HG03175 (cell line): ENCODE measurements around the gene TMEM181.
"Not testable (repeated sequence)": the region's sequence is repeated elsewhere in the genome, so short reads cannot be mapped to it uniquely, and the experiment has no call there.

ENCODE experiments used
- ATAC-seq: cut with Tn5 transposase; IDR thresholded peaks from one replicate; pipeline ENCODE4 v1.9.1; 2021; ENCODE audit warnings: mild to moderate bottlenecking, moderate library complexity; ENCODE audit not compliant: unreplicated experiment

TMEM181 gene

DNA sequence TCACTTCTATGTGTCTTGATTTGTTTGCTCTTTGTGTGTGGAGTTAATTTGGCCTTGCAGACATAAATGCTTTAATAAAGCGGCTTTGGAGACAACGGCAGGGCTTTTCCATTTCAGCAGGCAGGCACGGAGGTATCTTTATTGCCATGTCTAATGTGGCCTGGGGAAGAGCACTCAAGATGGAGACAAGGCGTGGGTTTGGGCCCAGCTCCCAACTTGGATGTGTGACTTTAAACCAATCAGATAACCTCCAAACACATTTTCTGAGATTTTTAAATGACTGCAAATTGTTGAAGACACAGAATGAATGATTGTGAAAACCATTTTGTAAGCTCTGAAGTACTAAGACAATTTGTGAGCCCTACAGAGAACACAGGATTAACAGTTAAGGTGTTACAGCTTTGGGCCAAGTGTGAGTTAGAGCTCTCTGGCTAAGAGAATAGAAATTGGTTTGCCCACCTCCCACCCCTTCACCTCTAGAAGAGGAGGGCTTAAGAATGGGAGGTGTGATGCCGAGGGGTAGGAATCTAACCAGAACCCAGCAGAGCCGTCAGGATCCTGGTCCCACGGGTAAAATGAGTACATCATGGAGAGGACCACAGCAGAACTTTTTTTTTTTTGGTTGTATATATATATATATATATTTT, 75.7 kb downstream of the TMEM181 start:
- no peak for ATAC-seq

DNA sequence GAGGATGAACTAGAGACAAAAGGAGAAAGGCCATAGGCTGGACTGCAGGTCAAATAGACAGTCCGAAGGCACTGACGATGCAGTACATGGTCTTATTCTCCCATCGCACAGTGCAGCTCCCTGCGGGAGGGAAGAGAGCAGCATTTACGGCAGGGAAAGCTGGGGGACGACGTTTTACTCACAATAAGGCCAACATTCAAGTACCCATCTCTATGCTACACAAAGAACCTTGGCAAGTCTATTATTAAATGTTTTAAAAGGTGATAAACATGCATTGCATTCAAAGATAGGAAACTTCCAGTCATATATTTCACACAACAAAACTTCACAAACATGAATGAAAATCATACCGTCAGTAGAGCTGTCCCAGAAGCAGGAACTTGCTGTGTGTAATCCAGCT, 76.9 kb downstream of the TMEM181 start:
- ATAC-seq = no peak

DNA sequence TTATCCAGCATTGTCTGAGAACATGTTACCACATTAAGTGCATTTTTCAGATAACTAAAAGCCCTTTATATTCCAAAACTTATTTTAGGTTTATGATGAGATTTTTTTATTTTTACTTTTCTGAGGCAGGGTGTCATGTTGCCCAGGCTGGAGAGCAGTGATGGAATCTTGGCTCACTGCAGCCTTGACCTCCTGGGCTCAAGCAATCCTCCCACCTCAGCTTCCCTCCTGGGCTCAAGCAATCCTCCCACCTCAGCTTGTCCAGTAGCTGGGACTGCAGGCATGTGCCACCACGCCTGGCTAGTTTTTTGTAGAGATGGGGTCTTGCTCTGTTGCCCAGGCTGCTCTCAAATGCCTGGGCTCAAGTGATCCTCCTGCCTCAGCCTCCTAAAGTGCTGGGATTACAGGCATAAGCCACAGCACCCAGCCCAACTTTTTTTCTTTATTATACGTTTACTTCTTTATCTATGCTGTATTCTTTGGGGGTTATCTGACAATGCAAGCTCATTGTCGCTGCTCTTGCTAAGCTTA, 78.5 kb downstream of the TMEM181 start:
- ATAC-seq = no peak

DNA sequence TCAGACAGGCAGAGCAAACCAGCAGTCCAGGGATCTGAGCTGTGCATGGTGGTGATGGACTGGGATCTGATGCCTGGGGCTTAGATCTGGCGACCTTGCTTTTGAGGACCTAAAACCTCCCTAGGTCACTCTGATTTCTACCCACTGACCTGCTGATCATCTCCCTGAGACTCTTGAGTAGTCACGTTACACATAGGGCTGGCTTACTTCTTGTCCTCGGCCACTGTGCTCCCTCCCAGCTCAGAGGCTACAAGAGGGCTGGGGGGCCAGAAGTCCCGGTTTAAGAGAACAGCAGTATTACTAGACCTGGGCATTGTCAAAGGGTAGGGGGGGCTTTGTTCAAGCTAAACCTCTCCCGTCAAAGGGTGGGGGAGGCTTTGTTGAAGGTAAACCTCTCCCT, 79.2 kb downstream of the TMEM181 start:
- ATAC-seq = no peak

DNA sequence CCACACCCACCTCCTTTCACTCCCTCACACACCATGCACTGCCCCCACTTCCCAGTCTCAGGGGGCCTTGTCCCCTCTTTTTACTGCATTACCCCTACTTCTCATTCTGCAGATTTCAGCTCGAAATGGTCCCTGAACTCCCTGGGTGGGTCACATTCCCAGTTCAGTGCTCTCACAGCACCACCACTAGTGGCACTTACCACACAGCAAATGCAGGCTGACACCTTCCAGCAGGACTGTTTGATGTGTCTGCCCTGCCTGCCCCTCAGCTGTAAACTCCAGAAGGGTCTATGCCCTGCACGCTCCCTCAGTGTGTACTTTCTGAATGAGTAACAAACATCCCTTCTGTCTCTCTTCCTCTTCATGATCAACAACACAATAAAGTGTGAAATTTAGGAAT, 80.6 kb downstream of the TMEM181 start:
- no peak for ATAC-seq

DNA sequence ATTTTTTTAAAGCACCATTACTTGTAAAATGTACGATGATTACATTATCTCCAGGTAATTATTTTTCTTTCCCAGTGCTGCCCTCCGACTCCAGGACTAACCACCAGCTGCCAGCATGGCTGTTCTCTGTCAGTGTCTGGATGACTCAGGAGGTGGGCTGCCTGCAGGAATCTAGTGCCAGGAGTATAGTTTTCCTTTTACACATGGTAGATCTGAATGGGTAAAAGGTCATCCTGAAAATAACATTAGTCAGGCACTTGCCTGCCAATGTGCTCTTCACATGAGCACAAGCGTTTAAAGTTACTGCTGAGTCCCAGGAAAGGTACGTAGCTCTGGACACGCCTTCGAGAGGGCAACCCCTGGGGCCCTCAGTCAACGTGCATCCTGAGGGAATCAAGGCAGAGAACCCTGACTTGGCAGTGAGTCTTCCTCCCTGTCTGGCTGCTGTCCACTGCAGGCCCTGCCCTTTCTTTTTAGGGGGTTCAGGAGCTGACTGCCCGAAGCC, 82.3 kb downstream of the TMEM181 start:
- ATAC-seq = no peak

DNA sequence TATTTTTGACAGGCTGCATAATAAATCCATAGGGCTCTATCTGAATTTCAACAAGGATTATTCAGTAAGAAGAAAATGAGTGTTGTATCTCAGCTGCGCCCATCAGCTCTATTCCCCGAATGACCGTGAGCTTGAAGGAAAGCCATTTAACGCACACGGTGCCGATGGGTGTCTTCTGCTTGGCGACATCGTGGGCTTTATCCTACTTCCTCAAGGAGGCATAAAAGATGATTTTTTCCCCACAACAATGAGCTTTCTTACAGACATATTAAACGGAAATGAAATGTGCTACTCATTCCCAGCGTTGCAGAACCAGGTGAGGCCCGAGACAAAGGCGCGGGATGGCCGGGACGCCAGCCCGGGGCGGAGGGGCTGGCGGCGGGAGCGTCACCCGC, 83.9 kb downstream of the TMEM181 start:
- no peak for ATAC-seq

DNA sequence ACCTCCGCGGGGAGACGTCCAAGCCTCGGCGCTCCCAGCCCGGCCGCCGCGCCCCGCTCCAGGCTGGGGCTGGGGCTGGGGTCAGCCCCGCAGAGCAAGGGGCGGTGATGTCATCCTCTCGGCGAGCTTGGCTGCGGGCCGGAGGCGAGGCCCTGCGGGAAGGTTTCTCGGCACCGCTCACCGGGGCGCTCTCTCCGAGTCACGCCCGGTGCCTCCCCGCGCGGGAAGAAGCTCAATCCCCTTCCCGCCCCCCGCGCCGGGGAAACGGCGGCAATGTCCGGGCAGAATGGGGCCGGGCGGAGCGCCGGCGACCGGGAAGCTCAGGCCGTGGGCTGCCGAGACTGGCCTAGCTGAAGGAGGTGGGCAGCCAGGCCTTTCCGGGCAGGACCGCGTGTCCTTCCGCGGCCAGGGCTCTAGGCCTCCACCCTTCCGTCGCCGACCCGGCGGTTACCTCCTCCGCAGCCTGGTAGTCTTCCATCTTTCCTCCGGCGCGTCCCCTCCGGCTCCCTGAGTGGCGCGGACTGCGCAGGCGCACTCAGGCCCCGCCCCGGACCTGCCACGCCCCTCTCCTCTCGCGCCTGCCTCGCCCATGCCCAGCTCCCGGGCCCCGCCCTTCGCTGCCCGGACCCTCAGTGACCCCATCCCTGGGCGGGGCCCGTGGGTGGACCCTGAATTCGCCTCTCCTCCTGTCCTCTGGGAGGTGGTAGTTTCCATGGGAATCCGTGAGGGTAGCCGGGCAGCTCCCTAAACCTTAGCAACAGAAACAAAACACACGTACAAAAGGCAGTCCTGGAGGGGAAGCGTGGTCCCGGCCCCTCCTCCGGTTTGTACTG, 84.6 kb downstream of the TMEM181 start, which contains the start of gene DYNLT1:
Gene DYNLT1 (minus strand): TSS at position 513 of the 833 bp plus-strand sequence. CDS start 35 bp downstream, at position 478.
- peak; percentile 54 for ATAC-seq

DNA sequence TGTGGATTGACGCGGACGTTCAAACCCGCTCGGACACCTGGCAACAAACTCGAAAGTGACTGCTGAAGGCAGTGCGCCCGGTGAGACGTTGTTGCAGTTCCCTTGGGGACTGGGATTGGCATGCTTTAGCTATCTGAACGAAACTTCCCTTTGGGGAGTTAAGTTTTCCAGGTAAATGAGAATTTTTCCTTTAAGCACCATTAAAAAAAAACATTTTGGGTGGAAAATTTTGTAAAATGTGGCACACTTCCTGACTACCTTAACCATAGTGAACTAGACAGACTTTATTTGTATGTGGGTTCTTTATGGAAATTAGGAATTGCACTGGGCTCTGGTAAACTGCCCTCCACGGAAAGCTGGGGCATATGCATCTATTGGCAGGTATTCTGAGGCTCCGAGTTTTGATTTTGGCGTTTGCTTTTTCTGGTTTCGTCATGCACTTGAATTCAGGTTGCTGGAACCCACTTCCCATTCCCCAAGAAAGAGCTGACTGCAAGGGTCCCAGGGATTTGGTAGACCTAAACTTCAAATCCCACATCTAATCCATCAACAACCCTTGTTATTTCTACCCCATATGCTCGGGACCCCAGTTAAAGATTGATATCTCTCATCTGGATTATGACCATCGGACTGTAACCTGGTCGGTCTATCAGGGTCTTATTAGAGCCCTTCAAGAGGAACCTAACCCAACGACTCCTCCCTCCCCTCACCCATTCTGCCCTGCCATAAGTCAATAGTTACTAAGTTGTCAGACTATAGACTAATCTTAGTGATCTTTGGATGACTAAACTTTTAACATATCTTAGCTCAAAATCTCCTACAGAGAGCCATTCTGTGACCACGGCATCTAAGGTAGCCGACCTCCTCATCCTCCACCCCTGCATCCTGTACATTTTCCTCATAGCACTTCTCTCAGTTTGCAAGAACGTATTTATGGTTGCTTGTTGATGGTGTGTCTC, 85.5 kb downstream of the TMEM181 start:
- ATAC-seq = no peak

DNA sequence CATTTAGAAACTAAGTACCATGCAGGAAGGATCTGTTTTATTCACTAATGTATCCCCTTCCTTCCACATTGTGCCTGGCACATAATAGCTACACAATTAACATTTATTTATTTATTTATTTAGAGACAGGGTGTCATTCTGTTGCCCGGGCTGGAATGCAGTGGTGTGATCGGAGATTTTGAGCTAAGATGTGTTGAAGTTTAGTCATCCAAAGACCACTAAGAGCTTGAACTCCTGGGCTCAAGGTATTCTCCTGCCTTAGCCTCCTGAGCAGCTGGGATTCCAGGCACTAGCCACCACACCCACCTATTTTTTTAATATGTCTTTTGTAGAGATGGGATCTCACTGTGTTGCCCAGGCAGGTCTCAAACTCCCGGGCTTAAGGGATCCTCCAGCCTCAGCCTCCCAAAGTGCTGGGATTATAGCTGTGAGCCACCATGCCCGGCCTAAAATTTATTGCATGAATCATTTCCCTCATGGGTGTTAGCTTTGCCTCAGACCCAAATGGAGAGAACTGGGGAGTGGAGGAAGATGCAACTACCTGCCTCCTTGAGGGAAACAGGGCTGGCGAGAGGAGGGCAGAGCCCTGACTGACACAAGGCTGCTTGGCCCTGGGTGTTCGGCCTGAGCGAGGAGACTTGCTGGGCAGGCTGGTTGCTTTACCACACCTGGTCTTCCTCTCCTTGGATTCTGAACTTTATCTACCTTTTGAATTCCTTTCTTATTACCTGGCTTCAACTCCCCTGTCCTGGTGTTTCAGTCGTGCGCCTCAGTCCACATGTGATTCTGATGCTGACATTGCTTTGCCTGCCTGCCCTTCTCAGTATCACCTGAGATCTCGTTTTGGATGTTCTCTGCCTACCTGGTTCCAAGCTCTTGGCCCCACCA, 86.4 kb downstream of the TMEM181 start:
- no peak for ATAC-seq

DNA sequence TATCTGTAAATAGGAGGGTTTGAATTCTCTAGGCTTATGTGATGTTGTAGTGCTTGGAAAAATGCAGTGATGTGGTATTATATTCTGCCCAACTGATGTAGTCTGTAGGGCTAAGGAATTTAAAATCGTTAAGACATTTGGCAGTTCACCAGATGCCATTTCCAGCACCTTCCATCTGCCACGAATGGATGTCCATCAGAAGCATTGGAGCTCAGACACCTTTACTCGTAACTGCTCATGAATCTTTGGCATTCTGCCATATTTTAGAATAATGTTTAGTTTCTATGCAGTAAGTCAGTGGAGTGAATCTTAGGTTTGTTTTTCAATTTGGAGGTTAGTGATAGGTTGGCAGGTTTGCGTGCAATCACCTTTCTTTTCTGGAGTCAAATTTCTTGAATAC, 87.6 kb downstream of the TMEM181 start:
- ATAC-seq = no peak

DNA sequence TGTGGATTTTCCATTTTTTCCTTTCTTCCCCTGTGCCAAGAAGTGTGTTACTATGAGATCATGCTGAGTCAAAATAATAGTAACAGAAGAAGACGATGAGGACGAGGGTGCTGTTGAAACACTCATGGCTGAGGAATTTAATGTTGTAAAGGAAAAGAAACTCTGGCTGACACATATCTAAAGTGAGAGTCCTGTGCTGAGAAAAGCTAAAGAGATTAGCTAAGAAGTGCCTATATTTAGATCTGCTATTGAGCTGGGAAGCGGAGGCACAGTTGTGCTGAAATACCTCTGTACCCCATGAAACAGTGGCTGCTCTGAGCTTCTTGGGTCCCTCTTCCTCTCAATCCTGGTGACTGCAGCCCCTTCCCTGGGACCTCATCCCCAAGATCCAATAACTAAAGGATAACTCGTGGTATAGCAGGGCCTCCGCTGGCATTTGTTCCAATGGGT, 88.8 kb downstream of the TMEM181 start:
- peak; percentile 35 for ATAC-seq

DNA sequence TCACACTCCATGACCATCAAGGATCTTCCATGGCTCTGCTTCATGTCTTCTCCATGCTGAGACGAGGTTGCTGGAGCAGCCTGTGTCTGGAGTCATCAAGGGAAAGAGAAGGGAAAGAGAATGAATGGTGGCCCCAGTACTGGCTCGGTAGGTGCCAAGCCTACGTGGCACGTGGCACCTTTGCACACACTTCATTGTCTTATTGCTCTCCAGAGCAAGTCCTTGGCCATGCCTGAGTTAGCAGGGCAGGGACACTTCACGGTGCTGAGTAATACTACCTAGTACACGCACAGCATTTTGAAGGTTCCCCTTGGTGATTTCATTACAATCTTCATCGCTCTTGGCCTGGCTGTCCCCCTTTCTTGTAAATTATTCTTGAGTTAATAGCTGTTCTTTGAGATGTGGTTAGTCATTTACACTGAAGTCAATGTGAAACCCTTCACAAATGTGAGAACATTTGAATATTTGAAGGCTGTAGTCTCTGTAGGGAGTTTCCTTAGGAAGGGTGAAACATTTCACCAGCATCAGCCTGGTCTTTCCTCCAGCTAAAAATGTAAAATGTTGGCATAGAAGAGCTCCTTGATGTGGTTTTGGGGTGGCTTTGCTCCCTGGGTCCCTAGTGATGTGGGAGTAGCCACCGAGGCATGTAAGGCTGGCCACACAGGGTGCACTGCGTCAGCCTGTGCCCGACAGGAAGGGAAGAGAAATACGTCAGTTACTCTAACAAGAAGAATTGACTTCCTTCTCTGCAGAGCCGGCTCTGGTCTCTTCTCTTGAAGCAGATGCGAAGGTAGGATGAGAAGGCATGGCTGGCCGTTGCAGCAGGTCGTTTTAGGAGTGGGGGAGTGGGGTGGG, 89.6 kb downstream of the TMEM181 start, which contains the start of gene SYTL3:
Gene SYTL3 (plus strand): TSS at position 766 of the 855 bp plus-strand sequence. CDS start 13,215 bp downstream, outside the sequence.
- peak; percentile 56 for ATAC-seq

DNA sequence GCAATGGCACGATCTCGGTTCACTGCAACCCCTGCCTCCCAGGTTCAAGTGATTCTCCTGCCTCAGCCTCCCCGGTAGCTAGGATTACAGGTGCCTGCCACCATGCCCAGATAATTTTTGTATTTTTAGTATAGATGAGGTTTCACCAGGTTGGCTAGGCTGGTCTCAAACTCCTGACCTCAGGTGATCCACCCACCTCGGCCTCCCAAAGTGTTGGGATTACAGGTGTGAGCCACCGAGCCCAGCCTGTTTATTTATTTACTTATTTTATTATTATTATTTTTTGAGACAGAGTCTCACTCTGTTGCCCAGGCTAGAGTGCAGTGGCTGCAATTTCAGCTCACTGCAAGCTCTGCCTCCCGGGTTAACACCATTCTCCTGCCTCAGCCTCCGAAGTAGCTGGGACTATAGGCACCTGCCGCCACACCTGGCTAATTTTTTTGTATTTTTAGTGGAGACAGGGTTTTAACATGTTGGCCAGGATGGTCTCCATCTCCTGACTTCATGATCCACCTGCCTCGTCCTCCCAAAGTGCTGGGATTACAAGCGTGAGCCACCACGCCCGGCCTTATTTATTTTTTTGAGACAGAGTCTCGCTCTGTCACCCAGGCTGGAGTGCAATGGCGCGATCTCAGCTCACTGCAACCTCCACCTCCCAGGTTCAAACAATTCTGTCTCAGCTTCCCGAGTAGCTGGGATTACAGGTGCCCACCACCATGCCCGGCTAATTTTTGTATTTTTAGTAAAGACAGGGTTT, 92.3 kb downstream of the TMEM181 start:
- ATAC-seq = not testable (repeated sequence)

DNA sequence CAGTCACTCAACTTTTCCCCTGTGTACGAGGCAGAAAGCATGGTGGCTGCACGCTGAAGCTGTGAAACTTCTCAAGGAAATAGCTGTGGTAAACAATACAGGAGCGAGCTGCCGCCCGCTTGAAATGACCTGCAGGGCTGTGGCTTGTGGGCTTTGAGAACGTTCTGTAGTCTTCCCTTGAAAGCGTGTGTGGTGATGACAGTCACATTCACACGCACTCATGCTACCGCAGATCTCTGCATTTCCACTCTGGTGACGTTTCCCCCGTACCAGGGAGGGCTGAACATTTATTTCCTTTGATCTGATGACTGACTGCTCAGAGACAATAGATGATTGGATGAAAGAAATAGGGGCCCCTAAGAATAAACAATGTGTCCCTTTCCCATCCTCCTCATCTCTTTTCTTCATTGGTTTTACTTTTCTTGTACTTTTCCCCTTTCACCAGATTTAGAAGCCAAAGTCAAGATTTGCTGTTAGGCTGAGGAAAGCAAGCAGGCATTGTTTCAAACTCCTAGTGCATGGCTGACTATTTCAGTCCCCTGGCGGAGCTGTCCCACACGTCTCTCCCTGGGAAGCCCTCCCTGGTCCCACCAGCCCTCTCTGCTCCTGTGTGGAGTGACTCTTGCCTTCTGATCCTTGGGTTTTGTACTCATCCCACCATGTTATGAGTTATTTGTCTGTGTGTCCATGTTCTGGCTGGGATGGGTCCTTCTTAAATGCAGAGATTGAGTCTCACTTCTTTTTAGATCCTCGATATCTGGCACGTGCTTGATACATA, 93.9 kb downstream of the TMEM181 start:
- ATAC-seq = no peak

DNA sequence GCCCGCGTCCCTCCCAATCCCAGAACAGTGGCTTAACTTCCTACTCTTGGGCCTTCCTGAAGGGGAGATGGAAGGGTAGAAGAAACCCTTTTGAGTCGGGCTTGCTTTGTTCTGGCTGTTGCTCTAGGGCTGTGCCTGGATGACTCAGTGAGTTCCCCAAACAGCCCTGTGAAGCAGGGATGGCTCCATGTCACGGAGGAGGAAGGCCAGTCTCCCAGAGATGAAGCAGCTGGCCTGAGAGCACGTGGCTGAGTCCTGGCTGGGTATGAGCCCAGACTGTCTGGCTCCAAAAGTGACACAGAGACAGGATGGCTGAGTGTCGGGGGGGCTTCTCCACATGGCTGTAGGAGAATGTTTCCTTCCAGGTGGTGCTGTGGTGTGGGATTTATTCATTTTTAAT, 94.6 kb downstream of the TMEM181 start:
- no peak for ATAC-seq

DNA sequence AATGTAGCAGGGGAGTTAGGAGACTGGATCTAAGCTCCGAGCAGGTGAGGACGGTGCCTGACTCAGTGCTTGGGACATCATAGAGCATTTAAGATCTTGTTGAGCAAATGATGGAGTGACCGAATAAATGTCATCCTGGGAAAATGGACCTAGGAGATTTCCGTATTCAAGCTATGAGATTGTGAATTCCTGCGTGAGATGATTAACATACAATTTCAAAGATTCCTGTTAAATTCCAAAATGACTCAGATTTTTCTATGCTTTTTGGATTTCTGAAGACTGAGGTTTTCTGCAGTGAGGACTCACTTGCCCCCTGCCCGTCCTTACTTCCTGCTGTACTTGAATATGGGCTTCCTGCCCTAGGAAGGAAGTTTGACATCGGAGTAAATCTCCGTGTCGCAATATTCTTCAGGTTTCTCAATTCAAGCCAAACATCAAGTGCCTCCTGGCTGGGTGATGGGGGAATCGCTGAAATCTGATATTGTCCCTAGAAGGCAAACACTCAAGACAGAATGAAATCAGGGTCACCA, 95.1 kb downstream of the TMEM181 start:
- no peak for ATAC-seq
